ENCODE data around the gene NAP1L4.

- TF ChIP-seq GATA3 (IDR thresholded peaks at IDR 0.05; ENCODE audit: low read depth, low read length) (no peak), GATA2 (IDR thresholded peaks at IDR 0.05; ENCODE audit: low read depth, low read length) (no peak)
Measured at GRCh38 chr11:2921742-2922493, 70.2 kb downstream of the NAP1L4 start.
